HG03457 (cell line): Measurements from ENCODE around the gene TYW5.
A peak's percentile ranks its signal among the peaks of the same experiment; 100 is the strongest.

Experiments used
- ATAC-seq: cut with Tn5 transposase; IDR thresholded peaks from one replicate; pipeline ENCODE4 v1.9.1; 2021; ENCODE audit warnings: moderate number of reproducible peaks; ENCODE audit not compliant: unreplicated experiment

The TYW5 gene, protein sequence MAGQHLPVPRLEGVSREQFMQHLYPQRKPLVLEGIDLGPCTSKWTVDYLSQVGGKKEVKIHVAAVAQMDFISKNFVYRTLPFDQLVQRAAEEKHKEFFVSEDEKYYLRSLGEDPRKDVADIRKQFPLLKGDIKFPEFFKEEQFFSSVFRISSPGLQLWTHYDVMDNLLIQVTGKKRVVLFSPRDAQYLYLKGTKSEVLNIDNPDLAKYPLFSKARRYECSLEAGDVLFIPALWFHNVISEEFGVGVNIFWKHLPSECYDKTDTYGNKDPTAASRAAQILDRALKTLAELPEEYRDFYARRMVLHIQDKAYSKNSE

DNA sequence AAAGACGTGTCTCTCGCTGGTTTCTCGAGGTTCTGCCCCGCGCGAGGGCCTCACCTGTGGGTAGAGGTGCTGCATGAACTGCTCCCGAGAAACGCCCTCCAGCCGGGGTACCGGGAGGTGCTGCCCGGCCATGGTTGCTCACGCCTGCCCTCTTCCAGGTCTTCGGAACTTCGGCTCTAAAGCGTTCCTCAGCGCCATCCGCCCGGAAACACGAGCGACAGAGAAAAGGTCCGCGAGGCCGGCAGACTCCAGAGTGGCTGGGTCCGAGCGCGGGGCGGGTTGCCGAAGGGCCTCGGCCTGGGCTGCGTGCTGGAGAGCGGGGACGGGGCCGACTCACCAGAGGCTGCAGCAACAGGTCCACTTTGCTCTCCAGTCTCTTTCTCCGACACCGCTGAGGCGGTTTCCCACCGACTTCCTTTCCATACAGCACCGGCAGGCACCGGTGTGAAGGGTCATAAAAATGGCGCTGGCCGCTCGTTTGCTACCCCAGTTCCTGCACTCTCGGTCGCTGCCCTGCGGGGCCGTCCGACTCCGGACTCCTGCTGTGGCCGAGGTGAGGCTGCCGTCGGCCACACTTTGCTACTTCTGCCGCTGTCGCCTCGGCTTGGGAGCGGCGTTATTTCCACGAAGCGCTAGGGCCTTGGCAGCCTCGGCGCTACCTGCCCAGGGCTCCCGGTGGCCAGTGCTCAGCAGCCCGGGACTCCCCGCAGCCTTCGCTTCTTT is at the start of gene TYW5, which contains the start of gene MAIP1:
TSS of gene TYW5 (minus strand) at position 153 of the 723 bp plus-strand sequence. CDS start at position 132, 21 bp downstream.
TSS of gene MAIP1 (plus strand) at position 244 of the 723 bp plus-strand sequence. CDS start at position 461, 217 bp downstream.
- ATAC-seq: peak; percentile 78

DNA sequence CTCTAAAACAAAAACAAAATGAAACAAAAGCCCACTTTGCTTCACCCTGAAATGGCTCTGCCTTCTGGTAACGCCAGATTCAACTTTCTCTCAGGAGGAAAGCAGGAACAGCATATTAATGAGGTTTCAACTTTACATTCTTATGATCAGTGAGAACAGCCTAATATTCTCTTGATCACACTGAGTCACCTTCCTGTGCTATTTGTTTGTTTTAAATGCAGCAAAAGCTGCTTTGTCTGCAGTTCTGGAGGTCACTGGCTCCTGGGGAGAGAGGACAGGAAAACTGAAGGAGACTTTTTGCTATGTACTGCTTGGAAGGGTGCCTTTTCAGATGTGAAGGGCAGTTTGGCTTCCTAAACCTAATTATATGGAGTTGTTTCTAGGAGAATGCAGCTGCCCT is 48.2 kb upstream of the TYW5 start:
- ATAC-seq: no peak

DNA sequence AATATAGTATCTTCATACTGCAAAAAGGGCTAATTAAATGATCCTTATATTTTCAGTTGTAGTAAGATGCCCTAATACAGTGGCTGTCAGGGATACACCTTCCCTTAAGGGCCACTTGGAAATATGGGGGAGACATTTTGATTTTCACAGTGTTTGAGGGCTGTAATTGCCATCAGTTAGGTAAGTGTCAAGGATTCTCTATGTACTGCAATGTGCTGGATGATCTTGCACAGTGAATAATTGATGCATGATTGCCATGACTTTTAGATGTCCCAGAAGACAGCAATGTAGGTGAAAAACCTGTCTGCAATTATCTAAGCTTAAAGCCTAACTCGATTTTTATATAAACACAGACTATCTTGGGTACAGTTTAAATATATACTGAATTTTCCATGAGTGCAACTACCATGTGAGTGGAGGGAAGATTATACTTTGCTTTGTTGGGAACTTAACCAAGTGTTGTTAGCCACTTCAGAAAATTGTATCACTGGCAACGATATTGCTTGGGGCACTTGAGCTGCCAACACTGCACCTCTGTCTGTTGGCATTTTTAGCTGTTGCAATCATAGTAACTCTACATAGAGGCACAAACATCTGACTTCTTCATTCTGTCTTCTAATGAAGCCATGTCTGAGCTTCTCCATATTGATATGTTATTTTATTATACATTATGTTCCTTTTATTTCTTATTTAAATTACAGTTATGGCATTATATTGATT is 45.3 kb upstream of the TYW5 start:
- no peak for ATAC-seq

- no peak for ATAC-seq
Observed at GRCh38 chr2:199999166-199999565, 43.9 kb upstream of the TYW5 start.

DNA sequence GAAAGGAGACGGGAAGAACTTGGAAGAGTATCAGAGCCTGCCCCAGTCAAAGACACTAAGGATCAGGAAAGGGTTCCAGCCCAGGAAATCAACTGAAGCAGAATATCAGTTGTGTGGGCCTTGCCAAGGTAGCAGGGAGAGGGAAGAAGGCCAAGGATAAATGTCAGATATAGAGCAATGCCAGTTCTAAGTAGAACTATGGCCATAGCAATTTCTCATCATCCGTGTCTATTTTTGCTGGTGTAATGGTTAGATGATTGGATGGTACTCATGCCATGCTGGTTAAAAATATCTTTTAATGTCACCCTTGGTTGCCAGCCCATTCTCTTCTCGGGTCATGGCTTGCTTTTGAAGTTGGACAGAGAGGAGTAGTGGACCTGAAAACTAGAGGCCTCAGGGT is 42.0 kb upstream of the TYW5 start:
- ATAC-seq: no peak

GRCh38 chr2:199994896-199995295 is 39.6 kb upstream of the TYW5 start:
- no peak for ATAC-seq

GRCh38 chr2:199994371-199994770 is 39.1 kb upstream of the TYW5 start:
- no peak for ATAC-seq

- no peak for ATAC-seq
Observed at GRCh38 chr2:199992296-199992695, 37.0 kb upstream of the TYW5 start.

DNA sequence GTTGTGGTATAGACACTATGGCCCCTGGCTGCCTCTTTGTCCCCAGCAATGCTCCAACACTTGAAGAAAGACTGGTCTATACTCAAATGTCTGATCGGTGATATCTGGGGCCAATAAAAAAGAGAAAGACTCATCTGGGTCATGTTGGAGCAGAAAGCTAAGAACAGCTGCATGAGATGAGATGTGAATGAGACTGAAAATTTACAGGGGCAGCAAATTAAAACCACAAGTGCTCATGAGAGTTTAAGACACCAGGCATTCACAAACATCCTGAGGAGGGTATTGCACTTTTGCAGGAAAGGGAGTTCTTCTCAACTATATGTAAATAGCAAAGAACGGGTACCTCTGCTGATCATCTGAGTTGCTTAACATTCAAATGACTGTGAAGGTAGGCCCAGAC is 36.4 kb upstream of the TYW5 start:
- ATAC-seq: no peak

DNA sequence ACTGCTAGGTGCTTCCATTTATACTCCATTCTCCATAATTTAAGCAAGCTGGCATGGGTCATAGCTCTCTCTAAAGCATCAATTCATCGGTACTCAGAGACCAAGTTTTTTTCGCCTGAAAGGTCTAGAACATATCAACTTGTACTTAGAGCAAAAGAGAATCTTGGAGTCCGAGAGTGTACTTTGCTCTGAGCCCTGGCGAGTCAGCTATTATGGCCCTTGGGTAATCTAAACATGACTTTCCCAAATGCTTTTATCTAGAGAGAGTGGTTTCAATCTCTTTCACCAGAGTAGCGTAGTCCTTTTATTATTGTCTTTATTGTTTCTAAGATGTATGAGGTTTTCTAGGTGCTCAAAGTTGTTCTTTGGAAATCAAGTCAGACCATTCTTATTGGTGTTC is 34.5 kb upstream of the TYW5 start:
- no peak for ATAC-seq

- no peak for ATAC-seq
Observed at GRCh38 chr2:199988151-199988550, 32.9 kb upstream of the TYW5 start.

DNA sequence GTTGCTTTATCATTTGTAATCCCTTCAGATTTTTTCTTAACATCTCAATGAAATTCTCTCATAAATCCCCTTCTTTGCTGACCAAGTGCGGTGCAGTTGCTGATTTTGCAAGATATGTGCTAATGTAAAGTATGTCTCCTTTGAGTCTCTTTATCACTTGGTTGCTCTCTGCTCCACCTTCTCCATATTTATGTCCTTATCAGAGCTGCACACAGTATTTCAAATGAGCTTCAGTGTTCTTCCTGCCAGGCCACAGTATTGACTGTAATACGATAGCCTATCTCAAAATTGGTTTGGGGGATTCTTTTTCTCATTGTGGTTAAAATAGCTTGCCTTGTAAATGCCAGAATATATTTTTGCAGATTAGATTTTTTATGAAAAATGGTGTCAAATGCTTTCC is 32.3 kb upstream of the TYW5 start:
- ATAC-seq: no peak

DNA sequence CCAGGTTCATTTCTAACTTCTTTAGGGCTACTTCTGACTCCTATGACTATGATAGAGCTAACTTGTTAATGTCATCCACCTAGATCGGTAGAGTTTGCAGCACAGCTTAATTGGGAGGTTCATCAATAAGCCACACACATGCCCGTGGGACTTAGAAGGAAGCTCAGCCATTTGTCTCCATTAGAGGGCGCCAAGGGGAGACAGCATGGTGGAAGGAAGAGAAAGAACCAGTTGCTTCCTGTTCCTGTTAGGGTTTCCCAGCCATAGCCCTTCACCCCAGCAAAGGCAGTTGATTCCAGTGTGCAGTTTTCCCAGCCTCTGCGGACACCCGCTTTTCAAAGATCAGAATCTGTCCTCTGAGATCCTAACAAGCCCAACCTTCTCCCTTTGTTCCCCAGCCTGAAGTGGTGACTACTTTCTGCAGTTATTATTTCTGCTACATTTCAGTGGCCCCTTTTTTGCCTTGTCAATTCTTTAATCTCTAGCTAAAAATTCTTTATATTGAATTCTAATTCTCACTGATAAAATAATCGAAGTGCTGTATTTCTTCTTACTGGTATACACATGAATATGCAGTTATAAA is 30.4 kb upstream of the TYW5 start:
- ATAC-seq: no peak

- ATAC-seq: no peak
Observed at GRCh38 chr2:199984755-199985154, 29.5 kb upstream of the TYW5 start.

DNA sequence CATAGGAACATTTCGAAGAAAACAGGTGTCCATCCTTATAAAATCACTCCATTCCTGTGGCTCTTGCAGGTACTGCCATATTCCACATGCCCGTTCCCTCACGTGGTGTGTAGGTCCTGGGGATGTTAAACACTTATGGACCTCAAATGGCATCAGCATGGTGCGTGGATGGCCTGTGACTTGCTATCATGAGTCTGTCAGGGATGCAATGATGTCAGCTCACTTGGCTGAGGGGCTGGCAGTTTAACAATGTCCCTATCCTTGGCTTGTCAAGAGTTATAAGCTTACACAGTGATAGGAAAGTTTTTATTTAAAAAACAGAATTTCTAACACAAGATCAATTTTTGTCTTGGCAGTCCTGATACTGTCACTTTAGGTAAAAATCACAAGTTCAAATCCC is 28.9 kb upstream of the TYW5 start:
- no peak for ATAC-seq

GRCh38 chr2:199983534-199983933 is 28.2 kb upstream of the TYW5 start:
- no peak for ATAC-seq

DNA sequence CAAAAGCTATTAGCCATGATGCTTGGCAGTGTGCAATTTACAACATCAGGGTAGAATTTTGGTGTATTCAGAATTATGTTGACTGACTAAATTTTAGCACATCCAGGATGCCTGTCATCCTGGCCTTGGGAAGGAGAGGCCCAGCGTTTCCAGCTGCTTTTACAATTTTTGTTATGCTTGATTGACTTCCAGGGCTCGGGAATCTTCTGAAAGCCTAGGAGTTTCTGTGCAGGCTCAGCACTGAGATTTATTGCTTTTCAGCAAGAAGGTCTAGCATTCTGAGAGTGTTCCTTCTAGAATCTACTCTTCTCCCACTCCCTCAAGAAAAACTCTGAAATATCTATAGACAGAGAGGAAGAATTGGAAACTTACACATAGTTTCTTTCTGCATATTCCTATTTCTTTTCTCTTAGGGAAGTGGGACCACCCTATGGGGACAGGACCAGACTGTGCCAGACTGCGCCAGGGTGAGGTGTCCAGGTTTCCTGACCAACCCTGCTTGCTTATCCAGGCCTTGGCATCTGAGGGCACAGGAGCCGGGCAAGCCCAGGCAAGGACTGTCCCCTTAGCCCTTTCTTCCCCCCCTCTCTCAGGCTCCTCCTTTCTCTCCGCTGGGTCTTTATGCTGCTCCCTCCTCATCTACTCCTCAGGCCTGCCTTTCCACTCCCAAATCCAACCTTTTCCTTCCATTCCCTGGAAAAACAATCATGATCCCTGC is 27.0 kb upstream of the TYW5 start:
- ATAC-seq: no peak

GRCh38 chr2:199979832-199980628 is 24.7 kb upstream of the TYW5 start:
- ATAC-seq: no peak

DNA sequence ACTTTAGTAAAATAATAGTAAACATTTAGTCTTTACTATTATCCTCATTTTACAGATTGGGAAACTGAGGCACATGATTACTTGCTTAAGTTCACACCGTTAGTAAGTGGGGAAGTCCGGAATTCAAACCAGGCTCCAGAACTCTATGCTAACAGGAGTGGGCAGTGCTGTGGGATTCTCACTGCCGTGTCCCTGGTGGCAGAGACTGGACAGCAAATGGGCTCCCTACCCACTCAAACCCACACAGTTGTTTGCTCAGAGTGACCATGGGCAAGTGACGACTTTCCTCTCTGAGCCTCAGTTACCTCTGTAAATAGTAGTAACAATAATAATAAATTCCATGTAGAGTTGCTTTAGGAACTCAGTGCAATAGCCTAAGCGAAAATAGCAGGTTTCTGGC is 24.1 kb upstream of the TYW5 start:
- no peak for ATAC-seq

GRCh38 chr2:199977984-199978415 is 22.7 kb upstream of the TYW5 start:
- peak; percentile 76 for ATAC-seq
